ENCODE data around the gene CCDC91.

GRCh38 chr12:28563936-28564335 is 373.7 kb downstream of the CCDC91 start:
- TF ChIP-seq CTCF (IDR thresholded peaks at IDR 0.05) (no peak), POLR2A (IDR thresholded peaks at IDR 0.05) (no peak)
